ENCODE measurements around the gene PIK3R6. TPM values are rescaled to one million over a fixed set of nuclear protein-coding genes. Genes with fewer than 3 reads are reported as not detected.

The PIK3R6 gene
- not detected in 2 replicates for total RNA-seq (2014; rRNA removed; shearing (Covaris generic))

GRCh38 chr17:8867361-8867981, at the start of gene PIK3R6:
Gene PIK3R6, minus strand, starts transcription at chr17:8867674. Its CDS starts 17,880 bp downstream, at chr17:8849794.
- Histone ChIP-seq H3K4me3 (no peak within 1 kb of the TSS), H3K36me3 (no peaks in the 10 kb centered on the region), H3K27ac (no peak within 1 kb of the TSS), H3K27me3 (replicated peaks) (no peaks in the 10 kb centered on the region), H3K9me3 (replicated peaks) (no peaks in the 10 kb centered on the region), H3K4me1 (replicated peaks) (no peaks in the 10 kb centered on the region)
- DNase-seq (ENCODE audit: low read depth in 1 of 2, low spot score in 2 of 2) = no peak

- Histone ChIP-seq H3K27me3 (replicated peaks) (no peaks in the 10 kb centered on the region), H3K4me1 (replicated peaks) (peaks cover 30% of the 10 kb centered on the region), H3K9me3 (replicated peaks) (no peaks in the 10 kb centered on the region; the same call in 1 of the 2 replicates), H3K4me3 (no peak overlapping the region), H3K36me3 (no peaks in the 10 kb centered on the region), H3K27ac (peak overlapping the region; percentile 45)
- no peak for DNase-seq (ENCODE audit: low read depth in 1 of 2, low spot score in 2 of 2)
These were observed 49.0 kb upstream of the PIK3R6 start for GRCh38 chr17:8916466-8916865.

- DNase-seq (ENCODE audit: low read depth in 1 of 2, low spot score in 2 of 2) = no peak
- H3K27me3 ChIP-seq (replicated peaks) = no peaks in the 10 kb centered on the region
- no peaks in the 10 kb centered on the region for H3K9me3 ChIP-seq (replicated peaks)
- no peaks in the 10 kb centered on the region for H3K36me3 ChIP-seq
- no peak overlapping the region for H3K4me3 ChIP-seq
- H3K27ac ChIP-seq = no peak overlapping the region
- peaks cover 27% of the 10 kb centered on the region for H3K4me1 ChIP-seq (replicated peaks)
These were observed 47.1 kb upstream of the PIK3R6 start for GRCh38 chr17:8914554-8914953.

- Histone ChIP-seq H3K27ac (no peak overlapping the region), H3K27me3 (replicated peaks) (no peaks in the 10 kb centered on the region), H3K4me1 (replicated peaks) (peaks cover 20% of the 10 kb centered on the region), H3K4me3 (no peak overlapping the region), H3K36me3 (no peaks in the 10 kb centered on the region), H3K9me3 (replicated peaks) (no peaks in the 10 kb centered on the region)
- DNase-seq (ENCODE audit: low read depth in 1 of 2, low spot score in 2 of 2) = no peak
These were observed 46.4 kb upstream of the PIK3R6 start for GRCh38 chr17:8913879-8914278.

- H3K9me3 ChIP-seq (replicated peaks) = no peaks in the 10 kb centered on the region
These were observed 45.6 kb upstream of the PIK3R6 start for GRCh38 chr17:8913091-8913490.

GRCh38 chr17:8912084-8912981, 44.9 kb upstream of the PIK3R6 start:
- no peak overlapping the region for H3K4me3 ChIP-seq
- H3K36me3 ChIP-seq = no peaks in the 10 kb centered on the region
- no peaks in the 10 kb centered on the region; the same call in 1 of the 2 replicates for H3K27me3 ChIP-seq (replicated peaks)
- DNase-seq (ENCODE audit: low read depth in 1 of 2, low spot score in 2 of 2) = no peak
- peaks cover 15% of the 10 kb centered on the region for H3K4me1 ChIP-seq (replicated peaks)
- no peaks in the 10 kb centered on the region for H3K9me3 ChIP-seq (replicated peaks)
- H3K27ac ChIP-seq = no peak overlapping the region

More at GRCh38 chr17:8913091-8913490, 45.6 kb upstream of the PIK3R6 start:
- no peak for DNase-seq (ENCODE audit: low read depth in 1 of 2, low spot score in 2 of 2)
- Histone ChIP-seq H3K4me3 (no peak overlapping the region), H3K27me3 (replicated peaks) (no peaks in the 10 kb centered on the region; the same call in 1 of the 2 replicates), H3K36me3 (no peaks in the 10 kb centered on the region), H3K4me1 (replicated peaks) (peaks cover 15% of the 10 kb centered on the region), H3K27ac (no peak overlapping the region)

GRCh38 chr17:8910969-8911604, 43.6 kb upstream of the PIK3R6 start:
- H3K27me3 ChIP-seq (replicated peaks) = peaks cover 2% of the 10 kb centered on the region; the same call in 1 of the 2 replicates
- H3K36me3 ChIP-seq = no peaks in the 10 kb centered on the region
- no peak for DNase-seq (ENCODE audit: low read depth in 1 of 2, low spot score in 2 of 2)
- no peak overlapping the region for H3K27ac ChIP-seq
- H3K9me3 ChIP-seq (replicated peaks) = no peaks in the 10 kb centered on the region
- H3K4me3 ChIP-seq = no peak overlapping the region
- peaks cover 8% of the 10 kb centered on the region for H3K4me1 ChIP-seq (replicated peaks)

GRCh38 chr17:8909586-8910270, 42.3 kb upstream of the PIK3R6 start:
- Histone ChIP-seq H3K4me3 (no peak overlapping the region), H3K36me3 (no peaks in the 10 kb centered on the region)
- no peak for DNase-seq (ENCODE audit: low read depth in 1 of 2, low spot score in 2 of 2)

GRCh38 chr17:8905331-8905730, 37.9 kb upstream of the PIK3R6 start:
- Histone ChIP-seq H3K4me1 (replicated peaks) (no peaks in the 10 kb centered on the region), H3K27me3 (replicated peaks) (peaks cover 2% of the 10 kb centered on the region; the same call in 1 of the 2 replicates), H3K4me3 (no peak overlapping the region), H3K9me3 (replicated peaks) (no peaks in the 10 kb centered on the region), H3K27ac (no peak overlapping the region), H3K36me3 (no peaks in the 10 kb centered on the region)
- DNase-seq (ENCODE audit: low read depth in 1 of 2, low spot score in 2 of 2) = no peak

More at GRCh38 chr17:8909586-8910270, 42.3 kb upstream of the PIK3R6 start:
- Histone ChIP-seq H3K4me1 (replicated peaks) (no peaks in the 10 kb centered on the region), H3K27ac (no peak overlapping the region), H3K9me3 (replicated peaks) (no peaks in the 10 kb centered on the region), H3K27me3 (replicated peaks) (peaks cover 2% of the 10 kb centered on the region; the same call in 1 of the 2 replicates)

- DNase-seq (ENCODE audit: low read depth in 1 of 2, low spot score in 2 of 2) = no peak
- Histone ChIP-seq H3K27ac (no peak overlapping the region), H3K27me3 (replicated peaks) (peaks cover 2% of the 10 kb centered on the region; the same call in 1 of the 2 replicates), H3K4me1 (replicated peaks) (no peaks in the 10 kb centered on the region), H3K9me3 (replicated peaks) (no peaks in the 10 kb centered on the region), H3K36me3 (no peaks in the 10 kb centered on the region), H3K4me3 (no peak overlapping the region)
These were observed 37.2 kb upstream of the PIK3R6 start for GRCh38 chr17:8904686-8905085.

GRCh38 chr17:8904201-8904600, 36.7 kb upstream of the PIK3R6 start:
- H3K4me1 ChIP-seq (replicated peaks) = no peaks in the 10 kb centered on the region
- H3K36me3 ChIP-seq = no peaks in the 10 kb centered on the region
- no peaks in the 10 kb centered on the region for H3K9me3 ChIP-seq (replicated peaks)
- peaks cover 2% of the 10 kb centered on the region; the same call in 1 of the 2 replicates for H3K27me3 ChIP-seq (replicated peaks)
- no peak overlapping the region for H3K27ac ChIP-seq
- H3K4me3 ChIP-seq = no peak overlapping the region
- DNase-seq (ENCODE audit: low read depth in 1 of 2, low spot score in 2 of 2) = no peak

GRCh38 chr17:8900626-8901585, 33.4 kb upstream of the PIK3R6 start:
- Histone ChIP-seq H3K4me1 (replicated peaks) (no peaks in the 10 kb centered on the region), H3K27ac (no peak overlapping the region), H3K9me3 (replicated peaks) (no peaks in the 10 kb centered on the region), H3K36me3 (no peaks in the 10 kb centered on the region), H3K27me3 (replicated peaks) (0 out of 2 replicates have a peak, but pooled peaks cover 6% of the 10 kb centered on the region), H3K4me3 (no peak overlapping the region)
- DNase-seq (ENCODE audit: low read depth in 1 of 2, low spot score in 2 of 2) = no peak
